Psoas muscle (tissue), 8 donors: ENCODE measurements around the gene PRR16. TPM values are rescaled to one million over a fixed set of nuclear protein-coding genes. Genes with fewer than 3 reads are reported as not detected.
"Not testable (repeated sequence)": the region's sequence is repeated elsewhere in the genome, so short reads cannot be mapped to it uniquely, and the experiment has no call there.

Source experiments
- ATAC-seq, 4 donors: fragments of 200-7000 bp; cut with Tn5 transposase; one replicate each; pipeline ENCODE4 v1.9.1; 2020; ENCODE audit warnings: moderate library complexity in 3 of 4, mild to moderate bottlenecking in 2 of 4
- DNase-seq, 2 donors: peaks; one replicate each; pipeline ENCODE4 v3.0.0-alpha.2; 2020
- H3K27ac ChIP-seq: fragments of 200-600 bp; one replicate; pipeline ENCODE4 v1.8.0; 2022
- H3K27me3 ChIP-seq, 3 donors: fragments of 200-600 bp in 1 of 3; one replicate each; pipeline versions ENCODE4 v1.6.1 to v1.8.0; 2013 to 2022; ENCODE audit warnings: low read length in 2 of 3, mild to moderate bottlenecking in 2 of 3, moderate library complexity in 1 of 3; ENCODE audit not compliant: insufficient read depth in 3 of 3
- H3K36me3 ChIP-seq, 2 donors: fragments of 200-600 bp in 1 of 2; one replicate each; pipeline versions ENCODE4 v1.6.1 to v1.8.0; 2013 to 2022; ENCODE audit warnings: low read depth in 1 of 2, mild to moderate bottlenecking in 1 of 2, moderate library complexity in 1 of 2; ENCODE audit not compliant: insufficient read depth in 1 of 2
- H3K4me1 ChIP-seq: fragments of 200-600 bp; one replicate; pipeline ENCODE4 v1.8.0; 2022
- H3K4me3 ChIP-seq: fragments of 200-600 bp; one replicate; pipeline ENCODE4 v1.8.0; 2022; ENCODE audit warnings: mild to moderate bottlenecking
- H3K9me3 ChIP-seq: fragments of 200-600 bp; one replicate; pipeline ENCODE4 v1.8.0; 2022
- CTCF ChIP-seq: fragments of 200-600 bp; IDR thresholded peaks from one replicate; pipeline ENCODE4 v1.8.0; 2022; ENCODE audit warnings: antibody characterized with exemption
- WGBS, 3 donors: extraction: QIAGEN DNeasy Blood & Tissue Kit; methylation state at CpG; one replicate each; pipeline versions ENCODE4 v1.1.6 to v1.1.7; 2013; 5-methylcytosine and 5-hydroxymethylcytosine counted together
- intact Hi-C, 2 donors: fragments of 100-400 bp; cut with DNase I; formaldehyde crosslinking; loops; one replicate each; pipeline versions ENCODE4 v1.11.0 to v1.14.2; 2022
- polyA plus RNA-seq, 3 donors: library from polyadenylated mRNA; stranded (reverse); fragments of 200-250 nt; gene quantifications; one replicate each; pipeline ENCODE4 v1.2.3, GENCODE V29; 2013
- total RNA-seq, 4 donors: library from RNA; stranded (reverse); fragmentation: NEBNext Ultra II Directional in 2 of 4; extraction: Animal tissue kit (Norgen Biotek cat#: 25700) in 2 of 4; gene quantifications; one replicate each; pipeline versions ENCODE4 v1.2.1 to v1.2.4, GENCODE V29; 2021 to 2023
- donor health status: healthy with polysubstance abuse.
- donor health status: DM: no; HTN: no; CAD: no; lungs with moderate emphysema.
- donor health status: Bipolar disorder and iron deficiency.
- donor health status: healthy.
- donor health status: DM: yes; HTN: yes; CAD: no.
- donor health status: DM: no; HTN: no; CAD: no.
- donor health status: DM: no; HTN: no; CAD: no.
- donor health status: DM: yes; HTN: yes; CAD: no.

The PRR16 gene
- total and polyA plus RNA-seq, 7 donors: 1.3 to 12.1 (median 3.1) TPM

GRCh38 chr5:120692325-120692724 is 228.2 kb downstream of the PRR16 start:
- WGBS, 3 donors: 81 to 91% (median 88%) methylated on average over 2 of the region's 2 CpGs
- Histone ChIP-seq H3K36me3 (no peaks in the 10 kb centered on the region), H3K27ac (no peak overlapping the region), H3K4me3 (no peak overlapping the region), H3K4me1 (no peaks in the 10 kb centered on the region), H3K27me3 (no peaks in the 10 kb centered on the region), H3K9me3 (no peaks in the 10 kb centered on the region)
- DNase-seq: no peak
- intact Hi-C loops: no loop called here
- TF ChIP-seq CTCF: no peak
- no peak for ATAC-seq

GRCh38 chr5:120695368-120695880 is 231.3 kb downstream of the PRR16 start:
- intact Hi-C loops: no loop called here
- H3K27ac ChIP-seq: no peak overlapping the region
- no peaks in the 10 kb centered on the region for H3K9me3 ChIP-seq
- ATAC-seq: no peak
- no peak overlapping the region for H3K4me3 ChIP-seq
- no peaks in the 10 kb centered on the region for H3K27me3 ChIP-seq
- TF ChIP-seq CTCF: no peak
- DNase-seq: no peak
- WGBS, 3 donors: 73 to 77% (median 75%) methylated on average over 4 of the region's 4 CpGs
- H3K4me1 ChIP-seq: no peaks in the 10 kb centered on the region
- H3K36me3 ChIP-seq: no peaks in the 10 kb centered on the region

GRCh38 chr5:120697147-120697546 is 233.0 kb downstream of the PRR16 start:
- Histone ChIP-seq H3K9me3 (no peaks in the 10 kb centered on the region), H3K27ac (no peak overlapping the region), H3K36me3 (no peaks in the 10 kb centered on the region), H3K4me1 (no peaks in the 10 kb centered on the region), H3K27me3 (no peaks in the 10 kb centered on the region), H3K4me3 (no peak overlapping the region)
- intact Hi-C loops: no loop called here
- ATAC-seq (no peak), DNase-seq (no peak)
- no peak for TF ChIP-seq CTCF
- 71 to 79% (median 77%) methylated on average over 4 of the region's 4 CpGs for WGBS, 3 donors

GRCh38 chr5:120697670-120698327 is 233.7 kb downstream of the PRR16 start:
- intact Hi-C loops, H3K4me1 ChIP-seq, DNase-seq, H3K36me3 ChIP-seq, H3K27me3 ChIP-seq, H3K4me3 ChIP-seq, ATAC-seq, H3K27ac ChIP-seq, H3K9me3 ChIP-seq: not testable (repeated sequence)
- 74 to 80% (median 79%) methylated on average over 10 of the region's 13 CpGs for WGBS, 3 donors

GRCh38 chr5:120700653-120701052 is 236.6 kb downstream of the PRR16 start:
- H3K27me3 ChIP-seq, H3K9me3 ChIP-seq, H3K27ac ChIP-seq, H3K4me1 ChIP-seq, intact Hi-C loops, DNase-seq, ATAC-seq, H3K36me3 ChIP-seq, H3K4me3 ChIP-seq: not testable (repeated sequence)
- WGBS, 3 donors: 79 to 85% (median 84%) methylated on average over 12 of the region's 12 CpGs

- DNase-seq, ATAC-seq, H3K9me3 ChIP-seq, H3K4me1 ChIP-seq, intact Hi-C loops, H3K27me3 ChIP-seq, H3K36me3 ChIP-seq, H3K27ac ChIP-seq, H3K4me3 ChIP-seq: not testable (repeated sequence)
- WGBS, 3 donors: 38 to 42% (median 38%) methylated on average over 10 to 16 of the region's 16 CpGs
These were observed 238.9 kb downstream of the PRR16 start for GRCh38 chr5:120702817-120703538.
